ENCODE results near the gene RELA.
A peak's percentile ranks its signal among the peaks of the same experiment; 100 is the strongest.

Gene RELA

DNA sequence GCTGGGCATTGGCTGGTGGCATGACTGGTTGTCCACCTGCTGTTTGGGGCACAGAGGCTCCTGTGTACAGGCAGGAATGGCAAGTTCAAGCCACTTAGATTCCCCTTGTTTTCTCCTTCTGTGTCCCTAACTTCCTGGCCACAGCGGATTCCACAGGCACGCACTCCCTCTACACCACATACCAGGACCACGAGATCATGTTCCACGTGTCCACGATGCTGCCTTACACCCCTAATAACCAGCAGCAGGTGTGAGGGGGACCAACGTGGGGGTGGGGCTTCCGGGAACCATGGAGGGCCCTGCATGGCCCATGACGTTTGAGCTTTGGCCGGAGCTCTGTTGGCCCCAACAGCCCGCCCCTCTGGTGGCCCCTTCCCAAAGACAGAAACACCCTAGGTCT lies 17.0 kb downstream of the RELA start:
- DNase-seq: no peak
- H3K4me1 Mint-ChIP-seq: peaks cover 39% of the 10 kb centered on the region
- no peak for TF ChIP-seq CTCF (IDR thresholded peaks at IDR 0.05)
- peaks cover 11% of the 10 kb centered on the region for H3K36me3 Mint-ChIP-seq (ENCODE audit: low read depth)
- H3K27ac Mint-ChIP-seq: no peak overlapping the region
- no peak overlapping the region for H3K4me3 Mint-ChIP-seq
- no peaks in the 10 kb centered on the region for H3K9me3 Mint-ChIP-seq
- H3K27me3 Mint-ChIP-seq (ENCODE audit: low read depth, poor library complexity): peaks cover 22% of the 10 kb centered on the region

DNA sequence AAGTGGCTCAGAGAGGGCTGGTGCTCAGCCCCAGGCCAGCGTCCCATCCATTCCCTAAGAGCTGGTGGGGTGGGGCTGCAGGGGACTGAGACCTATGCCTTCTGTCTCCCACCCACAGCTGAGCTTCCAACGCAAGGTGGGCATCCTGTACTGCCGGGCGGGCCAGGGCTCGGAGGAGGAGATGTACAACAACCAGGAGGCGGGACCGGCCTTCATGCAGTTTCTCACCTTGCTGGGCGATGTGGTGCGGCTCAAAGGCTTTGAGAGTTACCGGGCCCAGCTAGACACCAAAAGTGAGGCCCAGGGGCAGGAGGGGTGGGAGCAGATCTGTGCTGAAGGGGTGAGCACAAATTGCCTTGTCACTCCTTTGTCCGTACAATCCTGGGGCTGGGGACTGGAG lies 17.9 kb downstream of the RELA start:
- Mint-ChIP-seq H3K4me3 (no peak overlapping the region), H3K4me1 (peaks cover 31% of the 10 kb centered on the region), H3K27ac (no peak overlapping the region), H3K9me3 (no peaks in the 10 kb centered on the region), H3K36me3 (ENCODE audit: low read depth) (peaks cover 11% of the 10 kb centered on the region), H3K27me3 (ENCODE audit: low read depth, poor library complexity) (peaks cover 22% of the 10 kb centered on the region)
- no peak for DNase-seq
- no peak for TF ChIP-seq CTCF (IDR thresholded peaks at IDR 0.05)

DNA sequence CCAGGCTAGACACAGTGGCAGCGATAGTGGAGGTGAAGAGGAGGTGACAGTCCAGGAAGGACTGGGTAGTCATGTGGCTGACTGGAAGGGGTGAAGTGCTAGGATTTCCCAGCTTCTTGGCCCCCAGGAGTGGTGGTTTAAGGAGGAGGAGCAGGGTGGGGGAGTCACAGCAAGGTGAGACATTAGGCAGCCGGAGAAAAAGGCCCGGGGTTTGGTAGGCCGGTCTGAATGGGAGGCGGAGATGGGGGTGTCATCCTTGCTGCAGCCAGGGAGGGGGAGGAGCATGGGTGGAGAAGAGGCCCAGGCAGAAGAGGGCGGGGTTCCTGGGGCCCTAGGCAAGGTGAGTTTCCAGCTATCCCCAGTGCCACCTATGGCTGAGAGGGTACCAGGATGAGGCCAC lies 18.7 kb downstream of the RELA start:
- Mint-ChIP-seq H3K9me3 (no peaks in the 10 kb centered on the region), H3K36me3 (ENCODE audit: low read depth) (peaks cover 11% of the 10 kb centered on the region), H3K27me3 (ENCODE audit: low read depth, poor library complexity) (peaks cover 22% of the 10 kb centered on the region), H3K27ac (peak overlapping the region; percentile 68), H3K4me1 (peaks cover 36% of the 10 kb centered on the region), H3K4me3 (peak overlapping the region; percentile 48)
- no peak for TF ChIP-seq CTCF (IDR thresholded peaks at IDR 0.05)
- no peak for DNase-seq

- Mint-ChIP-seq H3K4me3 (peak overlapping the region; percentile 44), H3K4me1 (peaks cover 46% of the 10 kb centered on the region), H3K9me3 (no peaks in the 10 kb centered on the region), H3K27ac (no peak overlapping the region), H3K36me3 (ENCODE audit: low read depth) (peaks cover 4% of the 10 kb centered on the region), H3K27me3 (ENCODE audit: low read depth, poor library complexity) (peaks cover 13% of the 10 kb centered on the region)
- TF ChIP-seq CTCF (IDR thresholded peaks at IDR 0.05): no peak
- DNase-seq: peak; percentile 65
Observed at GRCh38 chr11:65642014-65642671, 20.6 kb downstream of the RELA start.

GRCh38 chr11:65641297-65642013 lies 21.3 kb downstream of the RELA start:
- no peak for DNase-seq
- Mint-ChIP-seq H3K36me3 (ENCODE audit: low read depth) (peaks cover 4% of the 10 kb centered on the region), H3K4me1 (peaks cover 50% of the 10 kb centered on the region), H3K4me3 (peak overlapping the region; percentile 44), H3K27me3 (ENCODE audit: low read depth, poor library complexity) (peaks cover 13% of the 10 kb centered on the region), H3K27ac (no peak overlapping the region), H3K9me3 (no peaks in the 10 kb centered on the region)
- no peak for TF ChIP-seq CTCF (IDR thresholded peaks at IDR 0.05)

Data from nephron progenitor cell (in vitro differentiated cells).